H9 (cell line): ENCODE data around the gene RCAN2. TPM values are rescaled to one million over a fixed set of nuclear protein-coding genes. Genes with fewer than 3 reads are reported as not detected.

Experiments
- DNase-seq: peaks from one replicate; pipeline ENCODE4 v3.0.0-alpha.2; 2017
- H2AFZ ChIP-seq: one replicate; pipeline ENCODE4 v1.6.1; 2013; ENCODE audit warnings: mild to moderate bottlenecking, low read length, control low read depth, moderate library complexity
- H2AK5ac ChIP-seq: 2 replicates; pipeline ENCODE4 v1.6.1; 2013; ENCODE audit warnings: low read length, control low read depth, mixed read lengths; ENCODE audit not compliant: insufficient read length
- H2BK120ac ChIP-seq: one replicate; pipeline ENCODE4 v1.6.1; 2013; ENCODE audit warnings: low read depth, mild to moderate bottlenecking, low read length, control low read depth, inconsistent platforms; ENCODE audit not compliant: poor library complexity, severe bottlenecking
- H2BK12ac ChIP-seq: 2 replicates; pipeline ENCODE4 v1.6.1; 2013; ENCODE audit warnings: low read length, control low read depth, mixed read lengths, low read depth; ENCODE audit not compliant: insufficient read length
- H2BK15ac ChIP-seq: 2 replicates; pipeline ENCODE4 v1.6.1; 2013; ENCODE audit warnings: low read depth, low read length, control low read depth
- H2BK20ac ChIP-seq: one replicate; pipeline ENCODE4 v1.6.1; 2013; ENCODE audit warnings: low read depth, mild to moderate bottlenecking, low read length, control low read depth, inconsistent platforms; ENCODE audit not compliant: poor library complexity, severe bottlenecking
- H2BK5ac ChIP-seq: 2 replicates; pipeline ENCODE4 v1.6.1; 2013; ENCODE audit warnings: low read length, control low read depth, mixed read lengths; ENCODE audit not compliant: insufficient read length
- H3K14ac ChIP-seq: 2 replicates; pipeline ENCODE4 v1.6.1; 2013; ENCODE audit warnings: low read length, control low read depth; ENCODE audit not compliant: insufficient read depth
- H3K18ac ChIP-seq: 2 replicates; pipeline ENCODE4 v1.6.1; 2013; ENCODE audit warnings: low read depth, mild to moderate bottlenecking, mixed read lengths, low read length, control low read depth; ENCODE audit not compliant: insufficient read length
- H3K23ac ChIP-seq: 2 replicates; pipeline ENCODE4 v1.6.1; 2013; ENCODE audit warnings: low read length, control low read depth, mixed read lengths, low read depth; ENCODE audit not compliant: insufficient read length
- H3K23me2 ChIP-seq: 2 replicates; pipeline ENCODE4 v1.6.1; 2013; ENCODE audit warnings: low read depth, mild to moderate bottlenecking, mixed read lengths, low read length, control low read depth; ENCODE audit not compliant: insufficient read length, poor library complexity, severe bottlenecking
- H3K27ac ChIP-seq: 2 replicates; pipeline ENCODE4 v1.5.1; 2013; ENCODE audit warnings: low read length, control low read depth, mixed read lengths, low read depth; ENCODE audit not compliant: insufficient read length
- H3K27me3 ChIP-seq: 2 replicates; pipeline ENCODE4 v1.6.1; 2013; ENCODE audit warnings: low read length, control low read depth, inconsistent platforms; ENCODE audit not compliant: insufficient read depth
- H3K4ac ChIP-seq: 2 replicates; pipeline ENCODE4 v1.6.1; 2013; ENCODE audit warnings: low read depth, mild to moderate bottlenecking, control low read depth, inconsistent platforms, low read length, moderate library complexity
- H3K4me1 ChIP-seq: 2 replicates; pipeline ENCODE4 v1.6.1; 2013; ENCODE audit warnings: low read length, control low read depth, inconsistent platforms; ENCODE audit not compliant: insufficient read depth
- H3K4me2 ChIP-seq: 2 replicates; pipeline ENCODE4 v1.6.1; 2013; ENCODE audit warnings: low read length, control low read depth, mixed read lengths; ENCODE audit not compliant: insufficient read length, insufficient read depth
- H3K56ac ChIP-seq: 2 replicates; pipeline ENCODE4 v1.6.1; 2013; ENCODE audit warnings: low read depth, mild to moderate bottlenecking, mixed read lengths, low read length, control low read depth; ENCODE audit not compliant: insufficient read length
- H3K79me1 ChIP-seq: 2 replicates; pipeline ENCODE4 v1.6.1; 2013; ENCODE audit warnings: low read depth, mild to moderate bottlenecking, moderate library complexity, low read length, control low read depth, inconsistent platforms; ENCODE audit not compliant: insufficient read depth, poor library complexity, severe bottlenecking
- H3K79me2 ChIP-seq: 2 replicates; pipeline ENCODE4 v1.6.1; 2013; ENCODE audit warnings: low read length, control low read depth, inconsistent platforms; ENCODE audit not compliant: insufficient read depth
- H3K9ac ChIP-seq: 2 replicates; pipeline ENCODE4 v1.6.1; 2013; ENCODE audit warnings: low read length, control low read depth, mixed read lengths; ENCODE audit not compliant: insufficient read length; ENCODE audit errors: extremely low read depth
- H3K9me3 ChIP-seq: one replicate; pipeline ENCODE4 v1.6.1; 2013; ENCODE audit warnings: low read depth, low read length, inconsistent platforms; ENCODE audit not compliant: control insufficient read depth
- H3T11ph ChIP-seq: one replicate; pipeline ENCODE4 v1.6.1; 2013; ENCODE audit warnings: mild to moderate bottlenecking, low read length, control low read depth, inconsistent platforms
- H4K20me1 ChIP-seq: one replicate; pipeline ENCODE4 v1.6.1; 2013; ENCODE audit not compliant: control insufficient read depth, insufficient read length, insufficient read depth
- H4K5ac ChIP-seq: 2 replicates; pipeline ENCODE4 v1.6.1; 2013; ENCODE audit warnings: low read depth, mild to moderate bottlenecking, mixed read lengths, low read length, control low read depth; ENCODE audit not compliant: insufficient read length
- H4K8ac ChIP-seq: replicated peaks from 2 replicates; pipeline ENCODE4 v1.6.1; 2013; ENCODE audit warnings: low read length, control low read depth, mixed read lengths, low read depth; ENCODE audit not compliant: insufficient read length
- H4K91ac ChIP-seq: 2 replicates; pipeline ENCODE4 v1.6.1; 2013; ENCODE audit warnings: low read depth, mild to moderate bottlenecking, moderate library complexity, mixed read lengths, low read length, control low read depth; ENCODE audit not compliant: insufficient read length
- H3K27ac Mint-ChIP-seq, 3 experiments: 2 replicates in 2 of 3; 3 replicates in 1 of 3; pipeline ENCODE4 v1.8.0; 2020 to 2021; ENCODE audit warnings: mixed read lengths in 3 of 3, mild to moderate bottlenecking in 1 of 3, moderate library complexity in 1 of 3
- H3K27me3 Mint-ChIP-seq: 2 replicates; pipeline ENCODE4 v1.8.0; 2021; ENCODE audit warnings: low read depth, mild to moderate bottlenecking, moderate library complexity, mixed read lengths
- H3K36me3 Mint-ChIP-seq, 3 experiments: 2 replicates in 2 of 3; 3 replicates in 1 of 3; pipeline ENCODE4 v1.8.0; 2020 to 2021; ENCODE audit warnings: low read depth in 3 of 3, mixed read lengths in 3 of 3; ENCODE audit not compliant: insufficient read depth in 1 of 3
- H3K4me1 Mint-ChIP-seq, 2 experiments: 2 replicates each; pipeline ENCODE4 v1.8.0; 2020; ENCODE audit warnings: mixed read lengths in 2 of 2
- H3K4me3 Mint-ChIP-seq, 2 experiments: 2 replicates in 1 of 2; 3 replicates in 1 of 2; pipeline ENCODE4 v1.8.0; 2020 to 2021; ENCODE audit warnings: mild to moderate bottlenecking in 2 of 2, mixed read lengths in 2 of 2, moderate library complexity in 1 of 2
- H3K9me3 Mint-ChIP-seq, 2 experiments: 2 replicates in 1 of 2; 3 replicates in 1 of 2; pipeline ENCODE4 v1.8.0; 2020; ENCODE audit warnings: mild to moderate bottlenecking in 2 of 2, mixed read lengths in 2 of 2, moderate library complexity in 1 of 2
- WGBS: extraction: QIAGEN DNeasy Blood & Tissue Kit; methylation state at CpG from one replicate; pipeline ENCODE4 v1.1.7; 2013; ENCODE audit warnings: missing lambda C conversion rate, low lambda C conversion rate, mixed read lengths; ENCODE audit not compliant: insufficient read length; ENCODE audit errors: extremely low coverage; 5-methylcytosine and 5-hydroxymethylcytosine counted together
- total RNA-seq: library from RNA; stranded (reverse); gene quantifications from 2 replicates; pipeline ENCODE4 v1.2.1, GENCODE V29; 2021
- TF ChIP-seq, protein P1 (sequence below): fragments of 200-600 bp; sonication (generic); conservative IDR thresholded peaks from 3 replicates; pipeline ENCODE4 v1.8.0; 2021; ENCODE audit warnings: antibody characterized with exemption, mild to moderate bottlenecking

The RCAN2 gene
- total RNA-seq, 1 experiment from 2014 or later = 3.0 TPM

DNA sequence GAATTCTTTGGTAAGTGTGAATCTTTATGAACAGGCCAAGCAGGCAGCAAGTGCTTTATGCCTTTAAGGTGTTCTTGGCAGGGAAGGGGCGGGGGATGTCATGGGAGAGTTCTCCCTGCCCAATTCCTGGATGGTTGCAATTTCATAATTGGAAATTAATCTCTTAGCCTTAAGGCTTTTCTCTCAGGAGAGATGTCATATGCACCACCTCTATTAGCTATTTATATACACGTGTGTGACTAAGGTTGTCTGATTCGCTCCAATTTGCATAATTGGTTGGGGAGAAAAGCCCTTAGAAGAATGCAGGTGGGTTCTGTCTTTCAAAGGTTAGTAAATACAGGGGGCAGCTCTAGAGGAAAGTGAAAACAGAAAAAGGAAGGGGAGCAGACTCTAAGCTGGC lies 315.3 kb downstream of the RCAN2 start:
- no peak for DNase-seq
- no peak overlapping the region for H2AFZ ChIP-seq
- H3K56ac ChIP-seq = no peak overlapping the region
- TF ChIP-seq, protein P1, sequence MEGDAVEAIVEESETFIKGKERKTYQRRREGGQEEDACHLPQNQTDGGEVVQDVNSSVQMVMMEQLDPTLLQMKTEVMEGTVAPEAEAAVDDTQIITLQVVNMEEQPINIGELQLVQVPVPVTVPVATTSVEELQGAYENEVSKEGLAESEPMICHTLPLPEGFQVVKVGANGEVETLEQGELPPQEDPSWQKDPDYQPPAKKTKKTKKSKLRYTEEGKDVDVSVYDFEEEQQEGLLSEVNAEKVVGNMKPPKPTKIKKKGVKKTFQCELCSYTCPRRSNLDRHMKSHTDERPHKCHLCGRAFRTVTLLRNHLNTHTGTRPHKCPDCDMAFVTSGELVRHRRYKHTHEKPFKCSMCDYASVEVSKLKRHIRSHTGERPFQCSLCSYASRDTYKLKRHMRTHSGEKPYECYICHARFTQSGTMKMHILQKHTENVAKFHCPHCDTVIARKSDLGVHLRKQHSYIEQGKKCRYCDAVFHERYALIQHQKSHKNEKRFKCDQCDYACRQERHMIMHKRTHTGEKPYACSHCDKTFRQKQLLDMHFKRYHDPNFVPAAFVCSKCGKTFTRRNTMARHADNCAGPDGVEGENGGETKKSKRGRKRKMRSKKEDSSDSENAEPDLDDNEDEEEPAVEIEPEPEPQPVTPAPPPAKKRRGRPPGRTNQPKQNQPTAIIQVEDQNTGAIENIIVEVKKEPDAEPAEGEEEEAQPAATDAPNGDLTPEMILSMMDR = no peak
- H4K20me1 ChIP-seq = no peaks in the 10 kb centered on the region
- no peaks in the 10 kb centered on the region for H3K9me3 Mint-ChIP-seq
- H3K23me2 ChIP-seq = no peaks in the 10 kb centered on the region
- no peak overlapping the region for H2BK20ac ChIP-seq
- H3K23ac ChIP-seq = no peak overlapping the region
- H3K4me3 Mint-ChIP-seq = no peak overlapping the region; a peak in 1 of 5 replicates
- H3K4me1 Mint-ChIP-seq = peaks cover 7 to 10% of the 10 kb centered on the region in 2 experiments
- no peaks in the 10 kb centered on the region for H3K4me1 ChIP-seq
- H2BK12ac ChIP-seq = no peak overlapping the region
- H3K27ac ChIP-seq = no peak overlapping the region
- no peak overlapping the region for H4K8ac ChIP-seq
- H3K9me3 ChIP-seq = no peaks in the 10 kb centered on the region
- H3K9ac ChIP-seq = no peak overlapping the region
- no peak overlapping the region for H2BK5ac ChIP-seq
- no CpG with 5 or more reads among the region's 3 CpGs for WGBS
- no peak overlapping the region for H2BK120ac ChIP-seq
- H3T11ph ChIP-seq = no peak overlapping the region
- H3K79me1 ChIP-seq = no peaks in the 10 kb centered on the region
- H3K79me2 ChIP-seq = no peaks in the 10 kb centered on the region
- H3K14ac ChIP-seq = no peak overlapping the region
- H2BK15ac ChIP-seq = no peak overlapping the region
- H4K5ac ChIP-seq = no peak overlapping the region
- no peak overlapping the region for H3K4ac ChIP-seq
- no peak overlapping the region for H3K4me2 ChIP-seq
- no peaks in the 10 kb centered on the region for H3K27me3 ChIP-seq
- no peaks in the 10 kb centered on the region for H3K36me3 Mint-ChIP-seq
- no peak overlapping the region for H4K91ac ChIP-seq
- H2AK5ac ChIP-seq = no peak overlapping the region
- H3K27me3 Mint-ChIP-seq = no peaks in the 10 kb centered on the region
- H3K18ac ChIP-seq = no peak overlapping the region
- no peak overlapping the region for H3K27ac Mint-ChIP-seq
